Endodermal cell (in vitro differentiated cells): ENCODE data around the gene SLCO2A1. TPM values are rescaled to one million over a fixed set of nuclear protein-coding genes. Genes with fewer than 3 reads are reported as not detected.

Experiments
- DNase-seq: peaks from one replicate; pipeline ENCODE4 v3.0.0-alpha.2; 2017
- H3K27ac ChIP-seq: 2 replicates; pipeline ENCODE4 v1.5.1; 2013; ENCODE audit warnings: mild to moderate bottlenecking, low read depth, low read length, moderate library complexity
- H3K27me3 ChIP-seq: 2 replicates; pipeline ENCODE4 v1.6.1; 2013; ENCODE audit warnings: mild to moderate bottlenecking, low read length, moderate library complexity; ENCODE audit not compliant: insufficient read depth, control insufficient read depth, poor library complexity, severe bottlenecking
- H3K36me3 ChIP-seq: 2 replicates; pipeline ENCODE4 v1.7.0; 2013; ENCODE audit warnings: mild to moderate bottlenecking, low read length, moderate library complexity; ENCODE audit not compliant: control insufficient read depth, insufficient read depth
- H3K4me1 ChIP-seq: one replicate; pipeline ENCODE4 v1.7.0; 2013; ENCODE audit warnings: low read length; ENCODE audit not compliant: control insufficient read depth, insufficient read depth
- H3K4me3 ChIP-seq: 2 replicates; pipeline ENCODE4 v1.5.1; 2013; ENCODE audit warnings: mild to moderate bottlenecking, low read length, moderate library complexity
- H3K9ac ChIP-seq: 2 replicates; pipeline ENCODE4 v1.6.1; 2013; ENCODE audit warnings: mild to moderate bottlenecking, low read length, moderate library complexity; ENCODE audit not compliant: poor library complexity, severe bottlenecking; ENCODE audit errors: extremely low read depth
- H3K9me3 ChIP-seq: 2 replicates; pipeline ENCODE4 v1.6.1; 2013; ENCODE audit warnings: mild to moderate bottlenecking, low read length, moderate library complexity; ENCODE audit not compliant: control insufficient read depth
- H3K27ac Mint-ChIP-seq: 2 replicates; pipeline ENCODE4 v1.8.0; 2020; ENCODE audit warnings: mixed read lengths
- H3K27me3 Mint-ChIP-seq: 2 replicates; pipeline ENCODE4 v1.8.0; 2021; ENCODE audit warnings: mild to moderate bottlenecking, mixed read lengths; ENCODE audit not compliant: insufficient read depth
- H3K36me3 Mint-ChIP-seq: 2 replicates; pipeline ENCODE4 v1.8.0; 2020; ENCODE audit warnings: low read depth, mixed read lengths
- H3K4me1 Mint-ChIP-seq: 2 replicates; pipeline ENCODE4 v1.8.0; 2020; ENCODE audit warnings: mixed read lengths
- H3K4me3 Mint-ChIP-seq: 2 replicates; pipeline ENCODE4 v1.8.0; 2020; ENCODE audit warnings: mild to moderate bottlenecking, moderate library complexity, mixed read lengths
- H3K9me3 Mint-ChIP-seq: 2 replicates; pipeline ENCODE4 v1.8.0; 2020; ENCODE audit warnings: mild to moderate bottlenecking, mixed read lengths
- WGBS, 2 experiments: methylation state at CpG; one replicate each; pipeline versions ENCODE4 v1.1.5 to v1.1.7; 2013; ENCODE audit warnings: missing lambda C conversion rate in 2 of 2, mixed read lengths in 1 of 2; ENCODE audit not compliant: insufficient coverage in 1 of 2, insufficient read length in 1 of 2; 5-methylcytosine and 5-hydroxymethylcytosine counted together
- total RNA-seq, 2 donors: library from RNA; stranded (reverse); fragmentation: NEBNext Ultra II Directional in 1 of 2; extraction: Animal tissue kit (Norgen Biotek cat#: 25700) in 1 of 2; gene quantifications; 2 replicates in 1 of 2; 3 replicates in 1 of 2; pipeline ENCODE4 v1.2.1, GENCODE V29; 2021
- TF ChIP-seq, protein P1 (sequence below): fragments of 200-600 bp; sonication (generic); conservative IDR thresholded peaks from 2 replicates; pipeline ENCODE4 v1.5.0; 2021; ENCODE audit warnings: antibody characterized with exemption, mild to moderate bottlenecking

SLCO2A1 gene
- total RNA-seq, 2 donors from 2014 or later: 126 to 134 TPM

DNA sequence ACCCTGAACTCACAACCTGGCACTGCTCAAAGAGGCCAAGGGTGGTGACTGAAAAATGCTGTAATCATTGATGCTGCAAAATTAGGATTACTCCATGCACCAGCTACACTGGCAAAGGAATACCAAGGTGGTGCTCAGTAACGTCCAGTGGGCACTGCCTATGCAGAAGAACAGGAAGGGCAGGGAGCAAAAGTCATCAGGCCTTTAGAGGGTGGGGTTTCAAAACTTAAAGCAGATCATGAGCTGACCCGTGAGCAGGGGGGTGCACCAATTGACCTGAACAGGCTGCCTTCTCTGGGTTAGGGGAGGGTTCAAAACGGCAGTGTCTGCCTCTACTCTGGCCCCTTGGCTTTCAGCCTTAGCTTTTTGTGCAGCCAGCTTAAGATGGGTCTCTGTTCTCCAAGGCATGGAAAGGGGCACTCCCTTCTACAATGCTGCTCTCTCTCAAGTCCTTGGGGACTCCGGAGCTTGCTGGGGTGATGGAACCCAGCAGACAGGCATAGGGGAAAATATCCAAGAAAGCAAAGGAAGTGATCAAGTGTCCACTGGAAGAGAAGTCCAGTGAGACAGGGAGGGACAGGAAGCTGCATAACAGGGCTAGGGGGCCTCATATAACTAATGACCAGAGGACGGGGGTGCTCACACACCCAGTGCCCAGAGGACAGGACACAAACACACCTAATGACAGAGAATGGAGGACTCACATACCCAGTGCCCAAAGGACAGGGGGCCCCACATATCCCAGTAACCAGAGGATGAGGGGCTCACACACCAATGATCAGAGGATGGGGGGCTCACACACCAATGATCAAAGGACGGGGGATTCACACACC, 145.5 kb downstream of the SLCO2A1 start:
- no peak overlapping the region for H3K27ac Mint-ChIP-seq
- H3K9ac ChIP-seq: no peak overlapping the region
- peaks cover 14% of the 10 kb centered on the region for H3K27me3 Mint-ChIP-seq
- no peak overlapping the region for H3K4me3 ChIP-seq
- peaks cover 4% of the 10 kb centered on the region for H3K4me1 Mint-ChIP-seq
- H3K36me3 Mint-ChIP-seq: no peaks in the 10 kb centered on the region
- no peaks in the 10 kb centered on the region for H3K27me3 ChIP-seq
- WGBS, 2 experiments: 81 to 89% methylated on average over 5 to 6 of the region's 6 CpGs
- no peak for DNase-seq
- H3K36me3 ChIP-seq: no peaks in the 10 kb centered on the region
- H3K4me1 ChIP-seq: no peaks in the 10 kb centered on the region
- H3K27ac ChIP-seq: no peak overlapping the region
- TF ChIP-seq, protein P1, sequence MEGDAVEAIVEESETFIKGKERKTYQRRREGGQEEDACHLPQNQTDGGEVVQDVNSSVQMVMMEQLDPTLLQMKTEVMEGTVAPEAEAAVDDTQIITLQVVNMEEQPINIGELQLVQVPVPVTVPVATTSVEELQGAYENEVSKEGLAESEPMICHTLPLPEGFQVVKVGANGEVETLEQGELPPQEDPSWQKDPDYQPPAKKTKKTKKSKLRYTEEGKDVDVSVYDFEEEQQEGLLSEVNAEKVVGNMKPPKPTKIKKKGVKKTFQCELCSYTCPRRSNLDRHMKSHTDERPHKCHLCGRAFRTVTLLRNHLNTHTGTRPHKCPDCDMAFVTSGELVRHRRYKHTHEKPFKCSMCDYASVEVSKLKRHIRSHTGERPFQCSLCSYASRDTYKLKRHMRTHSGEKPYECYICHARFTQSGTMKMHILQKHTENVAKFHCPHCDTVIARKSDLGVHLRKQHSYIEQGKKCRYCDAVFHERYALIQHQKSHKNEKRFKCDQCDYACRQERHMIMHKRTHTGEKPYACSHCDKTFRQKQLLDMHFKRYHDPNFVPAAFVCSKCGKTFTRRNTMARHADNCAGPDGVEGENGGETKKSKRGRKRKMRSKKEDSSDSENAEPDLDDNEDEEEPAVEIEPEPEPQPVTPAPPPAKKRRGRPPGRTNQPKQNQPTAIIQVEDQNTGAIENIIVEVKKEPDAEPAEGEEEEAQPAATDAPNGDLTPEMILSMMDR: no peak
- no peaks in the 10 kb centered on the region for H3K9me3 Mint-ChIP-seq
- H3K9me3 ChIP-seq: no peaks in the 10 kb centered on the region
- no peak overlapping the region for H3K4me3 Mint-ChIP-seq

DNA sequence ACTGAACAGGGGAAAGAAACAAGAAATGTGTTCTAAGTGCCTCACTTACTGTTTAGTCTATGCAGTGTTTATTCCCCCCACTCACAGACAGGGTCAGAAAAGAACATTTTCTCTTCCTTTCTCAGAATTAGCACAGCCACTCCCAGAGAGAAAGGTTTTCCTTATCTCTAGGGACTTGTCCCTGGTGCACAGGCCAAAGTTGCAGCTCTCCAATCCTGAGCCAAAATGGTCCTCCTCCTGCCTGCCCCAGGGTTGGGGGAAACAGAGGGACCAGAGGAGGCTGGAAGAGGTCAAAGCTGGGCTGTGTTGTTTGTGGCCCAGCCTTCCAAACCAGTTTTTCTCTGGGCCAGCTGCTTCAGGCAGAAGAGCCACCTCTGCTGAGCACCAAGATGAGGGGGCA, 146.1 kb downstream of the SLCO2A1 start:
- H3K27me3 Mint-ChIP-seq: peaks cover 14% of the 10 kb centered on the region
- H3K9me3 Mint-ChIP-seq: no peaks in the 10 kb centered on the region
- H3K4me3 ChIP-seq: no peak overlapping the region
- H3K27ac ChIP-seq: no peak overlapping the region
- H3K9ac ChIP-seq: no peak overlapping the region
- no peak overlapping the region for H3K4me3 Mint-ChIP-seq
- no peak for DNase-seq
- no peaks in the 10 kb centered on the region for H3K9me3 ChIP-seq
- no peaks in the 10 kb centered on the region for H3K36me3 Mint-ChIP-seq
- TF ChIP-seq, protein P1: no peak
- no peak overlapping the region for H3K27ac Mint-ChIP-seq
- H3K4me1 Mint-ChIP-seq: peaks cover 4% of the 10 kb centered on the region
- no peaks in the 10 kb centered on the region for H3K27me3 ChIP-seq
- no peaks in the 10 kb centered on the region for H3K4me1 ChIP-seq
- H3K36me3 ChIP-seq: no peaks in the 10 kb centered on the region

DNA sequence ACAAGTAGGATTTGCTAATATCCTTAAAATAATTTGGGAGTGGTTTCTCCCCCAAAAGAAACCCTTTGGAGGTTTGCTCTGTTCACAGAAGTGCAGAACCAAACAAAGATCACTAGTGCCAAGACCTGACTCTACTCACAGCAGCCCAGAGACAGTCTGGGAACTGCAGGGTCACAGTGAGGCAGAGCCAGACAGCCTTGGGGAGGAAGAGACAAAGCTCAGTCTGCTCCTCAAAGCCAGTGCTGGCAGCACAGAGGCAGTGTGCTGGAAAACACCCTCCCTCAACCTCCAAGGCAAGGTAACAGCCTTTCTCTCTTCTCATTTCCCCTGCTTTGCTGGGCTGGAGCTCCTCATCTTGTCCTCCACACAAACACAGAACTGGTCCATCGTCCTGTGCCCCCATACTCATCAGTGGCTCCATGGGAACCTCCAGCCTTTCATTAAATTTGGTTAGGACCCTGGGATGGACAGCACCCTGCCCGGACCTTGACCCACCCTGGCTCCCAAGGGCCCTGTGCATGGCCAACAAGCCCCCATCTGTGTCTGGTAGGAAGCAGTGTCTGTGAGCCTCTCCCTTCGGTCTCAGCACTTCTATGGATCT, 146.6 kb downstream of the SLCO2A1 start:
- no peaks in the 10 kb centered on the region for H3K9me3 ChIP-seq
- H3K4me3 Mint-ChIP-seq: no peak overlapping the region
- H3K4me1 Mint-ChIP-seq: peaks cover 4% of the 10 kb centered on the region
- H3K27ac Mint-ChIP-seq: no peak overlapping the region
- H3K36me3 Mint-ChIP-seq: no peaks in the 10 kb centered on the region
- H3K27me3 ChIP-seq: no peaks in the 10 kb centered on the region
- DNase-seq: peak; percentile 31
- no peaks in the 10 kb centered on the region for H3K9me3 Mint-ChIP-seq
- peaks cover 14% of the 10 kb centered on the region for H3K27me3 Mint-ChIP-seq
- TF ChIP-seq, protein P1: no peak
- no peak overlapping the region for H3K4me3 ChIP-seq
- WGBS, 2 experiments: 85 to 100% methylated on average over 2 to 3 of the region's 3 CpGs
- H3K9ac ChIP-seq: no peak overlapping the region
- no peaks in the 10 kb centered on the region for H3K4me1 ChIP-seq
- H3K27ac ChIP-seq: no peak overlapping the region
- no peaks in the 10 kb centered on the region for H3K36me3 ChIP-seq
